GM23338 (cell line): ENCODE measurements around the gene CCDC117. TPM values are rescaled to one million over a fixed set of nuclear protein-coding genes. Genes with fewer than 3 reads are reported as not detected.

Experiments
- ATAC-seq: fragments of 200-7000 bp; cut with Tn5 transposase; 3 replicates; pipeline ENCODE4 v1.9.1; 2020
- DNase-seq: peaks from one replicate; pipeline ENCODE4 v3.0.0-alpha.2; 2015; ENCODE audit warnings: low spot score
- H2AFZ ChIP-seq: fragments of 200-600 bp; sonication (generic); 2 replicates; pipeline ENCODE4 v1.8.0; 2016; ENCODE audit warnings: antibody characterized with exemption, mild to moderate bottlenecking, moderate library complexity
- H3F3A ChIP-seq: fragments of 200-600 bp; sonication (generic); replicated peaks from 2 replicates; pipeline ENCODE4 v1.8.0; 2017; ENCODE audit warnings: antibody characterized with exemption, mixed run types, low read depth
- H3K27ac ChIP-seq: fragments of 200-600 bp; sonication (generic); 2 replicates; pipeline ENCODE4 v1.6.1; 2016; ENCODE audit warnings: low read depth
- H3K27me3 ChIP-seq: fragments of 200-600 bp; sonication (generic); 2 replicates; pipeline ENCODE4 v1.8.0; 2016; ENCODE audit warnings: mild to moderate bottlenecking, mixed run types, moderate library complexity; ENCODE audit not compliant: insufficient read depth
- H3K36me3 ChIP-seq: fragments of 200-600 bp; sonication (generic); 2 replicates; pipeline ENCODE4 v1.8.0; 2016; ENCODE audit warnings: mild to moderate bottlenecking; ENCODE audit not compliant: insufficient read depth
- H3K4me1 ChIP-seq: fragments of 200-600 bp; sonication (generic); 2 replicates; pipeline ENCODE4 v1.8.0; 2016; ENCODE audit warnings: mild to moderate bottlenecking, moderate library complexity; ENCODE audit not compliant: insufficient read depth
- H3K4me2 ChIP-seq: fragments of 200-600 bp; sonication (generic); 2 replicates; pipeline ENCODE4 v1.7.1; 2017; ENCODE audit warnings: mixed run types
- H3K4me3 ChIP-seq: fragments of 200-600 bp; sonication (generic); 2 replicates; pipeline ENCODE4 v1.6.1; 2016; ENCODE audit warnings: mixed run types
- H3K79me2 ChIP-seq: fragments of 200-600 bp; sonication (generic); replicated peaks from 2 replicates; pipeline ENCODE4 v1.8.0; 2017; ENCODE audit warnings: mild to moderate bottlenecking; ENCODE audit not compliant: insufficient read depth
- H3K9me2 ChIP-seq: fragments of 200-600 bp; sonication (generic); 2 replicates; pipeline ENCODE4 v1.8.0; 2017; ENCODE audit not compliant: insufficient read depth
- H4K20me1 ChIP-seq: fragments of 200-600 bp; sonication (generic); replicated peaks from 2 replicates; pipeline ENCODE4 v1.8.0; 2017; ENCODE audit warnings: mild to moderate bottlenecking; ENCODE audit not compliant: insufficient read depth
- H3K27ac Mint-ChIP-seq: 2 replicates; pipeline ENCODE4 v1.8.0; 2020; ENCODE audit warnings: inconsistent platforms, mild to moderate bottlenecking, moderate library complexity, mixed read lengths
- H3K27me3 Mint-ChIP-seq: 3 replicates; pipeline ENCODE4 v1.8.0; 2022; ENCODE audit warnings: low read depth, mild to moderate bottlenecking, moderate library complexity, mixed read lengths, inconsistent platforms; ENCODE audit not compliant: insufficient read depth, poor library complexity
- H3K36me3 Mint-ChIP-seq: 3 replicates; pipeline ENCODE4 v1.8.0; 2021; ENCODE audit warnings: low read depth, mild to moderate bottlenecking, inconsistent platforms, moderate library complexity, mixed read lengths
- H3K4me1 Mint-ChIP-seq: 3 replicates; pipeline ENCODE4 v1.8.0; 2020; ENCODE audit warnings: mild to moderate bottlenecking, inconsistent platforms, mixed read lengths
- H3K4me3 Mint-ChIP-seq: 3 replicates; pipeline ENCODE4 v1.8.0; 2021; ENCODE audit warnings: moderate library complexity, mild to moderate bottlenecking, inconsistent platforms, mixed read lengths
- H3K9me3 Mint-ChIP-seq: 3 replicates; pipeline ENCODE4 v1.8.0; 2020; ENCODE audit warnings: moderate library complexity, mild to moderate bottlenecking, inconsistent platforms, mixed read lengths
- CREB1 ChIP-seq: fragments of 250-450 bp; sonication (Bioruptor Pico); IDR thresholded peaks from 2 replicates; pipeline ENCODE4 v1.5.0; 2020; ENCODE audit warnings: low read depth, mild to moderate bottlenecking, moderate library complexity
- CTCF ChIP-seq, 2 experiments: fragments of 200-600 bp in 1 of 2; sonication (generic) in 1 of 2; conservative IDR thresholded peaks; 2 replicates each; pipeline versions ENCODE4 v1.5.1 to v1.6.1; 2016 to 2017; ENCODE audit warnings: antibody characterized with exemption in 2 of 2, low read depth in 2 of 2, mild to moderate bottlenecking in 2 of 2, moderate library complexity in 1 of 2
- EZH2 ChIP-seq: fragments of 200-600 bp; sonication (generic); IDR thresholded peaks from one replicate; pipeline ENCODE4 v1.8.0; 2017; ENCODE audit warnings: antibody characterized with exemption, mild to moderate bottlenecking, low read depth; ENCODE audit not compliant: unreplicated experiment
- EZH2phosphoT487 ChIP-seq: fragments of 200-600 bp; sonication (generic); IDR thresholded peaks from one replicate; pipeline ENCODE4 v1.8.1; 2018; ENCODE audit warnings: antibody characterized with exemption; ENCODE audit not compliant: unreplicated experiment
- JUNB ChIP-seq: IDR thresholded peaks from one replicate; pipeline ENCODE4 v1.6.1; 2016; ENCODE audit warnings: antibody characterized with exemption; ENCODE audit not compliant: unreplicated experiment
- NANOG ChIP-seq: IDR thresholded peaks from 2 replicates; pipeline ENCODE4 v1.6.1; 2016; ENCODE audit warnings: antibody characterized with exemption, borderline replicate concordance
- POLR2AphosphoS5 ChIP-seq: IDR thresholded peaks from 2 replicates; pipeline ENCODE4 v1.6.1; 2016; ENCODE audit warnings: antibody characterized with exemption, low read depth
- REST ChIP-seq: IDR thresholded peaks from one replicate; pipeline ENCODE4 v1.6.1; 2018; ENCODE audit warnings: antibody characterized with exemption; ENCODE audit not compliant: unreplicated experiment
- STAT1 ChIP-seq: IDR thresholded peaks from one replicate; pipeline ENCODE4 v1.6.1; 2016; ENCODE audit warnings: antibody characterized with exemption; ENCODE audit not compliant: unreplicated experiment
- ZNF114 ChIP-seq: fragments of 250-450 bp; sonication (Bioruptor Pico); IDR thresholded peaks from 2 replicates; pipeline ENCODE4 v1.5.0; 2020; ENCODE audit warnings: mild to moderate bottlenecking, moderate library complexity
- ZNF331 ChIP-seq: fragments of 250-450 bp; sonication (Bioruptor Pico); IDR thresholded peaks from 2 replicates; pipeline ENCODE4 v1.5.0; 2020; ENCODE audit warnings: low read depth, mild to moderate bottlenecking, moderate library complexity
- ZNF462 ChIP-seq: fragments of 250-450 bp; sonication (Bioruptor Pico); IDR thresholded peaks from 2 replicates; pipeline ENCODE4 v1.5.0; 2020; ENCODE audit warnings: mild to moderate bottlenecking, moderate library complexity
- polyA plus RNA-seq: library from polyadenylated mRNA; unstranded; fragments of >200 nt; fragmentation: Nextera tagmentation; extraction: Ambion mirVana; gene quantifications from 2 replicates; pipeline ENCODE4 v1.2.1, GENCODE V29; 2016
- total RNA-seq: library from RNA; depleted of rRNA; stranded (reverse); fragments of >200 nt; shearing (Covaris generic); gene quantifications from 2 replicates; pipeline ENCODE4 v1.2.3, GENCODE V29; 2014

The CCDC117 gene
- total and polyA plus RNA-seq, 2 experiments from 2014 or later = 23.9 to 54.1 TPM

GRCh38 chr22:28798810-28799605 is 26.5 kb downstream of the CCDC117 start:
- peak overlapping the region; percentile 93 for H3K27ac ChIP-seq
- H3K36me3 ChIP-seq = peaks cover 51% of the 10 kb centered on the region
- no peaks in the 10 kb centered on the region for H3K9me2 ChIP-seq
- Mint-ChIP-seq H3K27ac (peak overlapping the region; percentile 95), H3K27me3 (peaks cover 15% of the 10 kb centered on the region), H3K36me3 (peaks cover 59% of the 10 kb centered on the region), H3K4me3 (peak overlapping the region; percentile 89), H3K9me3 (no peaks in the 10 kb centered on the region; the same call in 2 of the 3 replicates), H3K4me1 (peaks cover 22% of the 10 kb centered on the region)
- ATAC-seq (no peak), DNase-seq (peak; percentile 36)
- no peaks in the 10 kb centered on the region for H3K27me3 ChIP-seq
- H3K79me2 ChIP-seq = peaks cover 54% of the 10 kb centered on the region
- H2AFZ ChIP-seq = no peak overlapping the region
- H3K4me1 ChIP-seq = peaks cover 10% of the 10 kb centered on the region
- no peak for TF ChIP-seq ZNF114 (CRISPR knock-in tag)
- no peak for TF ChIP-seq STAT1
- no peak for TF ChIP-seq CTCF (conservative IDR thresholded peaks at IDR 0.05; ENCODE audit: low read depth in 2 of 2)
- no peak for TF ChIP-seq ZNF331 (CRISPR knock-in tag)
- TF ChIP-seq ZNF462 (CRISPR knock-in tag) = no peak
- TF ChIP-seq CREB1 (CRISPR knock-in tag) = no peak
- TF ChIP-seq REST = no peak
- no peak for TF ChIP-seq NANOG
- TF ChIP-seq EZH2phosphoT487 = no peak
- TF ChIP-seq POLR2AphosphoS5 = no peak
- no peak for TF ChIP-seq EZH2
- TF ChIP-seq JUNB = no peak
- peaks cover 46% of the 10 kb centered on the region for H3F3A ChIP-seq
- H3K4me2 ChIP-seq = peak overlapping the region; percentile 97
- peak overlapping the region; percentile 100 for H3K4me3 ChIP-seq
- peaks cover 28% of the 10 kb centered on the region for H4K20me1 ChIP-seq
